Measurements from ENCODE around the gene OGT.
"Not testable (repeated sequence)": the region's sequence is repeated elsewhere in the genome, so short reads cannot be mapped to it uniquely, and the experiment has no call there.

Gene OGT

DNA sequence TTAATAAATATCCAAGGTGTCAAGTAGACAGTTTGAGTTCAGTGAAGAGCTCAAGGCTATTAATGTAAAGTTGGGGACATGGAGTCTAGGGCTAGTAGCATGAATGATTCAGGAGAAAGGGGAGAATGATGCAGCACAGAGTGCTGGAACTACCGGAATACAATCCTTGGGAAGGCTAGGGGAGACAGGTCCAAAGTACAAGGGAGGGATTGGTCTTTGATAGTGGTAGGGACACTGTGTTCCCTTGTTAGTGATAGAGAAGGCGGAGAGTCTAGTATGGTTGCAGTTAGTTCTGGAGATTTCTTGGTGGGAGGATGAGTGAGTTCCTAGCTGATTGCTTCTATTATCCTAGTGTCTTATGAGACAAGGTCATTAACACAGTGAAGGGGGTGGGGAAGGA is 54.0 kb downstream of the OGT start:
- no peak for DNase-seq (ENCODE audit: low read depth in 2 of 2)

- DNase-seq (ENCODE audit: low read depth in 2 of 2) = not testable (repeated sequence)
Measured at GRCh38 chrX:71593210-71593609, 60.3 kb downstream of the OGT start.

DNA sequence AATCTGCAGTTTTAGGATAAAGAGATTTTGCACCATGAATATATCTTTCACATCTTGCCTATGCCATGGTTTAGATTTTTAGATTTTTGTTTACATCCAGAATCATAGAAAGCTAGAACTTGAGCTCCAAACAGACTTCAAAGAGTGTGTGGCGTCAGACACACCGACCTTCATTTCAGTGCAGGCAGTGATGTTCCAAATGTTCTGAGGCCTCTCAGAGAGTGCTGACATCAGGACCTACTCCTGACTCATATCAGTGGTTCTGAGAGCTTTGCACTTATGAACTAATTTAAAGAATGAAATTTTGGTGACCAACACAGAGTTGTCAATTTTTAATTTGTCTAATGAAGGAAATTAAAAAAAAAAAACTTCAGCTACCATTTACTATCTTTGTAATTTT is 67.1 kb downstream of the OGT start:
- no peak for DNase-seq (ENCODE audit: low read depth in 2 of 2)

DNA sequence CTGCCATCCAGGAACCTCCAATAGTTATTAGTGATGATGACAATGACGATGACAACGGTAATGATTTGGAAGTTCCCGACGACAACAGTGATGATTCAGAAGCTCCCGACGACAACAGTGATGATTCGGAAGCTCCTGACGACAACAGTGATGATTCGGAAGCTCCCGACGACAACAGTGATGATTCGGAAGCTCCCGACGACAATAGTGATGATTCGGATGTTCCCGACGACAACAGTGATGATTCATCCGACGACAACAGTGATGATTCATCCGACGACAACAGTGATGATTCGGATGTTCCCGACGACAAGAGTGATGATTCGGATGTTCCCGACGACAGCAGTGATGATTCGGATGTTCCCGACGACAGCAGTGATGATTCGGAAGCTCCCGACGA is 70.7 kb downstream of the OGT start:
- DNase-seq (ENCODE audit: low read depth in 2 of 2) = no peak

- DNase-seq (ENCODE audit: low read depth in 2 of 2) = no peak
Measured at GRCh38 chrX:71604141-71604540, 71.2 kb downstream of the OGT start.

GRCh38 chrX:71604796-71605568 is 72.1 kb downstream of the OGT start:
- DNase-seq (ENCODE audit: low read depth in 2 of 2) = no peak

GRCh38 chrX:71606536-71607216 is 73.8 kb downstream of the OGT start:
- DNase-seq (ENCODE audit: low read depth in 2 of 2) = no peak

GRCh38 chrX:71607488-71607887 is 74.6 kb downstream of the OGT start:
- DNase-seq (ENCODE audit: low read depth in 2 of 2) = no peak

DNA sequence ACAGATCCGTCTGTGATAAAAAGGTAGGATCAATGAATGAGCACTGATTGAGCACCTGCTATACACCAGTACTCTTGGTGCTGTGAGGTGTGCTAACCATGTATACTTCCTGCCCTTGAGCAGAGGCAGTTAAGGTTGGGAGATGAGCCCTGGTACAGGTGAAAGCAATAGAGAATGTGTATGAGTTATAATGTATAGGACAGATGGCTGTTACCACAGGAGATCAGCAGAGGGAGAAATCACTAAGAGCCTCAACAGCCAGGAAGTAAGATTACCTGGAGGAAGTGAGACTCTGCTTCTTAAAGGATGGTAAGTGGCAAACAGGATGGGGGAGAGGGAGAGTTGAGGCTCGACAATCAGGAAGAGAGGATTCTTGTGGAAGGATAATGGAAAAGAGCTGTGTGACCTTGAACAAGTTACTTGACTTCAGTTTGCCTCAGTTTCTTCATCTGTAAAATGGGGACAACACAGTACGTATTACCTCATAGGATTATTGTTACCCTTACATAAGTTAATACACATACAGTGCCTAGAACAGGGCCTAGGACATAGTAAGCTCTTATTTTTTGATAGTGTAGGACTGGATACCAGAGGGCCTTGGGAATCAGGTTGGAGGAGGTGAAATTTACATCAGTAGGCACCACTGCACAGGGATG is 76.3 kb downstream of the OGT start:
- no peak for DNase-seq (ENCODE audit: low read depth in 2 of 2)

DNA sequence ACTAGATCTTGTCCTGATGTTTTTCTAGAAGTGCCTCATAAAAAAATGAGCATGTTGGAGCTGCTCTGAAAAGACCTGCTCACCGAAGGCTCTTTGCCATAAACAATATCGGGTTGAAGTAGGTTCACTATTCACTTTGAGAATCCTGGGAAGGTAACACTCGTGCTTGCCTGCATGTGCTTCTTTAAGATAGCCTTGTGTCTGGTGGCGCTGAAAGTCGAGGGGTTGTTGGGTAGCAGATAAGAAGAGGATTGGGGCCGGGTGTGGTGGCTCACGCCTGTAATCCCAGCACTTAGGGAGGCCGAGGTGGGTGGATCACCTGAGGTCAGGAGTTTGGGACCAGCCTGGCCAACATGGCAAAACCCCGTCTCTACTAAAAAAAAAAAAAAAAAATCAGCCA is 78.8 kb downstream of the OGT start:
- not testable (repeated sequence) for DNase-seq (ENCODE audit: low read depth in 2 of 2)

DNA sequence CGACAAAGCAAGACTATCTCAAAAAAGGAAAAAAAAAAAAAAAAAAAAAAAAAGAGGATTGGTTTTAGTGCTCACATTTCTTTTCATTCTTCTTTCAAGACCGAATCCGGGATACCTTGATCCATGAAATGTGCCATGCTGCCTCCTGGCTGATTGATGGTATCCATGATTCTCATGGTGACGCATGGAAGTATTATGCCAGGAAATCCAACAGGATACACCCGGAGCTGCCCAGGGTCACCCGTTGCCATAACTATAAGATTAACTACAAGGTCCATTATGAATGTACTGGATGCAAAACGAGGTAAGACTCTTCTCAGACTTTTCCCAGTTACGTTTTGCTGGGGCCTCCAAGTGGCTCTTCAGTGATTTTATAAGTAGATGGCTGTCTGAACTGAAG is 79.4 kb downstream of the OGT start:
- no peak for DNase-seq (ENCODE audit: low read depth in 2 of 2)

DNA sequence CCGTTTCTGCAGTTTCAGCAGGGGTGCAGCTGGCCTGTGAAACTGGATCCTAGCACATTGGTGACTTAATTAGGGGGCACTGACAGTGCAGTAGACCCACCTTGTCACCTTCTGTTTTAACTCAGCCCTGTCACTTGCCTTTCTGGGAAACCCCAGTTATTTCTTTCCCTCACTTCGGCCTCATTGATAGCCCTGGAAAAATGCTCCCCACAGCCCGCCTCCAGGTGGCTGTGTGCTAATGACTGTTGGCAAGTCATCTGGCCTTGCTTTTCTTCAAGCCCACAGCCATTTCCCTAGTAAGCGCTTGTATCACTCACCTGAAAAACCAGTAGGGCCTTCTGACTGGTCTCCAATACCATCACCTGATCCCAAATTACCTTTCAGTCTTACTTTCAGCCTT is 82.2 kb downstream of the OGT start:
- no peak for DNase-seq (ENCODE audit: low read depth in 2 of 2)

DNA sequence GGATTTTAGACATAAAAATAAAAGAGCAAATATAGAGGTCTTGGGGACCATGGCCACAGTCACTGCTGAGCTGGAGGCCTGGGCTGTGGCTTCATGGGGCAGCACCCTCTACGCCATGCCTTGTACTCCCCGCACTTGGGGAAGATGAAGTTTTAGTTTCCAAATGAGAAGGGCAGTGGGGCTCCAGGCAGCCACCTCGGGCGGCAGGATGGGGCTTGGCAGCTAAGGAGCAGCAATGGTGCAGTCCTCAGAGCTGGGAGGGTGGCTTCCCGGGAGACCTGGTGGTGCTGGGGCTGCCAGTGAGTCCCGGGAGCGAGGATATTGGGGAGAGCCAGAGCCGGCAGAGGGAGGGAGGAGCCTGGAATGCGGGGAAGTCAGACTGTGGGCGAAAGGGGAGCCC is 83.0 kb downstream of the OGT start:
- DNase-seq (ENCODE audit: low read depth in 2 of 2) = no peak

DNA sequence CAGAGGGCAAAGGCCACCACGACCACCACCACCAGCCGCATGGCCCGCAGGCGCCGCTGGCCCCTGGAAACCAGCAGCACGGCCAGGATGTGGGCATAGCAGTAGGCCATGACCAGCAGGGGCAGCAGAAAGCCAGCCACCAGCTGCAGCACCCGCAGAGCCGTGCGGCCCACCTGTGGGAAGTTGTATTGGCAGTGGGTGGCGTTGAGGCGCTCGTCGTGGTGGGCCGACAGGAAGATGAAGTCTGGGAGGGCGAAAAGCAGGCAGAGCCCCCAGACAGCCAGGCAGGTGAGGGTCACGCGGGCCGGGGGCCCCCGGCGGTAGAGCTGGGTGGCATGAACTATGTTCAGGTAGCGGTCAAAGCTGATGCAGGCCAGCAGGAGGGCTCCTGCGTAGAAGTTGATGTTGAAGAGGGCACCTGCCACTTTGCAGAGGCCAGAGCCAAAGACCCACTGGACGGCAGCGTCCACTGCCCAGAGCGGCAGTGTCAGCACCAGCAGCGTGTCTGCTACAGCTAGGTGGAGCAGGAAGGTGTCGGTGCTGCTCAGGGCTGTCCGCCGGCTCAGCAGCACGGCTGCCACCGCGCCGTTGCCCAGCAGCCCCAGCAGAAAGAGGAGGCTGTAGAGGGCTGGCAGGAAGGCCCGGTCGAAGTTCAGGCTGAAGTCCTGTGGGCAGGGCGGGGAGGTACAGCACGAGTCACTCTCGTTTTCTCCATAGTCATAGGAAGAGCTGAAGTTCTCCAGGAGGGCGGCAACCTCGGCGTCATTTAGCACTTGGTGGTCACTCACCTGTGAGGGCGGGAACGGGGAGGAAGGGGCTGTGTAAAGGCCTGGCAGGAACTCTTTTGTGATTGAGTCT is 84.0 kb downstream of the OGT start:
- no peak for DNase-seq (ENCODE audit: low read depth in 2 of 2)

DNA sequence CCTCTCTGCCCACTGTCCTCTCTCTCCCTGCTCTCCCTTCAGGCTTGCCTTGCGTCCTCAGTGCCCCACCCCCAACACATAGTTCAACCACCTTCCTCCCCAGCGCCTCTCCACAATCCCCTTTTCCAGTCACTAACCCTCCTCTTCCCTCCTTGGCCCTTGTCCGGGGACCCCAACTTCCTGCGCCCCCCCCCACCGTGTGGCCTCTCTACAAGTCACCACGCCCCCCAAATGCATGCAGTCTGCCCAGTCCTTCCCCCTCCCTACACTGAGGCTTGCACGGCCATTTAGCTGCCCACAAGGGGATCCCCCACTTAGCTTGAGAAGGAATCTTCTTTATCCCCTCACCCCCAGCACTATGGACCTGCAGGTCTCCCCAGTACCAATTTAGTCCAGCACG is 84.8 kb downstream of the OGT start:
- no peak for DNase-seq (ENCODE audit: low read depth in 2 of 2)

GRCh38 chrX:71618303-71618721 is 85.4 kb downstream of the OGT start, which contains the start of gene CXCR3:
Gene CXCR3 (minus strand): TSS chrX:71618511. CDS start chrX:71618449, 62 bp downstream.
- no peak for DNase-seq (ENCODE audit: low read depth in 2 of 2)

DNA sequence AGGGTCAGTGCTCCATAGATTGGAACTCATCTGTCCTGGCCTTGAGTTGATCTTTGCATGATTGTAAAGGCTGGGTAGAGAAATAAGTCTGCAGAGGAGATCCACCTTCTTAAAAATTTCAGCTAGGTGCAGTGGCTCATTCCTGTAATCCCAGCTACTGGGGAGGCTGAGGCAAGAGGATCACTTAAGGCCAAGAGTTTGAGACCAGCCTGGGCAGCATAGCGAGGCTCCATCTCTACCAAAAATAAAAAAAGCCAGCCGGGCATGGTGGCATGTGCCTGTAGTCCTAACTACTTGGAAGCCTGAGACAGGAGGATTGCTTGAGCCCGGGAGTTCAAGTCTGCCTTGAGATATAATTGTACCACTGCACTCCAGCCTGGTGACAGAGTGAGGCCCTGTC is 85.9 kb downstream of the OGT start:
- no peak for DNase-seq (ENCODE audit: low read depth in 2 of 2)

- DNase-seq (ENCODE audit: low read depth in 2 of 2) = no peak
Measured at GRCh38 chrX:71619193-71619592, 86.3 kb downstream of the OGT start.

DNA sequence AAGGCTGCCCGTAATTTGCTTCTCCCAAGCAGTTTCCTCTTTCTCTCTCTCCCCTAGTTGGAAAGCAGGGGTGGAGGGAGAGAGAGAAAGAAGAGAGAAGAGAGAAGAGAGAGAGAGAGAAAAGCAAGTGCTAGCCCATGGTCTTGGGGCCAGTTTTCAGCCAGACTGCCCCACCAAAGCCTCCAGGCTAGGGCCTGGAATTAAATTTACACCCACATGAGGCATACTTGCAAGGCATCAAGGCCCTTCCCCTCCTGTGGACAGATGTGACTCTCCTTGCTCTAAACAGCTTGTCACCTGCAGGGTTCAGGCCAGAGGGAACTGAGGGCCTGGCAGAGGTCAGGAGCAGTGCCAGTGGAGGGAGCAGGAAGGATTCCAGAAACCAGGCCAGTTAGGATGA is 87.1 kb downstream of the OGT start:
- no peak for DNase-seq (ENCODE audit: low read depth in 2 of 2)

- no peak for DNase-seq (ENCODE audit: low read depth in 2 of 2)
Measured at GRCh38 chrX:71621603-71622002, 88.7 kb downstream of the OGT start.

- DNase-seq (ENCODE audit: low read depth in 2 of 2) = no peak
Measured at GRCh38 chrX:71622032-71622575, 89.2 kb downstream of the OGT start.

Data from fibroblast of skin of left quadriceps (primary cell).